ACHN (cell line): Measurements from ENCODE around the gene ASCC2.
A peak's percentile ranks its signal among the peaks of the same experiment; 100 is the strongest.
"Not testable (repeated sequence)": the region's sequence is repeated elsewhere in the genome, so short reads cannot be mapped to it uniquely, and the experiment has no call there.

Experiments used
- DNase-seq: peaks from one replicate; pipeline ENCODE4 v3.0.0-alpha.2; 2015
- in situ Hi-C: cut with HindIII; loops from 2 replicates; pipeline ENCODE4 v1.10.0; 2017; ENCODE audit warnings: low sequenced_read_pairs, low pct_ligation_motif_present, low pct_unique_long_range_greater_than_20kb

ASCC2 gene

GRCh38 chr22:29769723-29770321, 68.3 kb downstream of the ASCC2 start:
- no peak for DNase-seq
- in situ Hi-C loops, result no loop called here

DNA sequence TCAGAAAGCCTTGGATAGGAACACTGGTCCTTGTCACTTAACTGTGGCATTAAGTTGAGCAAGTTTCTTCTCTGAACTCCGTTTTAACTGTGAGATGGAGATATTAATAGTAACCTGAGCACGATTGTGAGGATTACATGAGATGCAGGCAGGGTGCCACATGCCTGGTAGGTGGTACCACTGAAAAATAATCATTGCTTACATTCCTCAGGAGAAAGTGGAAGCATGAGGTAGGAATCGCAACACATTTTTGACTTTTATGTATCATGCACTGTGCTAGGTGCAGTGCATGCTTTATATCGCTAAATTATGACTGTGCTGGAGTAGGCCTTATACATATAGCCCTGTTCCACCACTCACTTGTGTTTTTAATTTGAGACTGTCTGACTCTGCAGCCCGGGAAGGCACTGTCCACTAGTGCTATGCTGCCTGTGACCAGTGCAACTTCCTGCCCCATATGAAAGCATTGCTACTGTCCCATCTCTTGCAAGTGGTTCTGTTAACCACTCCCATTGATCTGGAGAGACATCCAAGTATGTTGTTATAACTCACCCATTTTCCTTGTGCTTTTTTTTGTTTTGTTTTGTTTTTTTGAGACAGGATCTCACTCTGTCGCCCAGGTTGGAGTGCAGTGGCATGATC, 69.9 kb downstream of the ASCC2 start:
- no peak for DNase-seq
- in situ Hi-C loops, result no loop called here

- in situ Hi-C loops, result no loop called here
Measured at GRCh38 chr22:29767171-29768051, 70.7 kb downstream of the ASCC2 start, which contains the start of gene UQCR10. UQCR10 (plus strand) TSS chr22:29767369; CDS start chr22:29767399, 30 bp downstream.

GRCh38 chr22:29766632-29767170, 71.4 kb downstream of the ASCC2 start, which contains the start of gene ZMAT5:
ZMAT5 (minus strand) TSS chr22:29767007; CDS start chr22:29748544, 18,463 bp downstream.
- in situ Hi-C loops, result no loop called here
- DNase-seq, result peak; percentile 97

More at GRCh38 chr22:29767171-29768051, 70.7 kb downstream of the ASCC2 start, which contains the start of gene UQCR10:
- peak; percentile 85 for DNase-seq

- in situ Hi-C loops, result no loop called here
- no peak for DNase-seq
Measured at GRCh38 chr22:29765905-29766631, 72.0 kb downstream of the ASCC2 start.

DNA sequence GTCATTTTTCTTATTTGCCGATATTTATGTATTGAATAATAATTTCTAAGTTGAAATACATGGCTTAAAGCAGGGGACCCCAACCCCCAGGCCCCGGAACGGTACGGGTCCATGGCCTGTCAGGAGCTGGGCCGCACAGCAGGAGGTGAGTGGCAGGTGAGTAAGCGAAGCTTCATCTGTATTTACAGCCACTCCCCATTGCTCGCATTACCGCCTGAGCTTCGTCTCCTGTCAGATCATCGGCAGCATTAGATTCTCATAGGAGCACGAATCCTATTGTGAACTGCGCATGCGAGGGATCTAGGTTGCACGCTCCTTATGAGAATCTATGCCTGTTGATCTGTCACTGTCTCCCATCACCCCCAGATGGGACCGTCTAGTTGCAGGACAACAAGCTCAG, 75.8 kb downstream of the ASCC2 start:
- in situ Hi-C loops, result no loop called here
- no peak for DNase-seq

DNA sequence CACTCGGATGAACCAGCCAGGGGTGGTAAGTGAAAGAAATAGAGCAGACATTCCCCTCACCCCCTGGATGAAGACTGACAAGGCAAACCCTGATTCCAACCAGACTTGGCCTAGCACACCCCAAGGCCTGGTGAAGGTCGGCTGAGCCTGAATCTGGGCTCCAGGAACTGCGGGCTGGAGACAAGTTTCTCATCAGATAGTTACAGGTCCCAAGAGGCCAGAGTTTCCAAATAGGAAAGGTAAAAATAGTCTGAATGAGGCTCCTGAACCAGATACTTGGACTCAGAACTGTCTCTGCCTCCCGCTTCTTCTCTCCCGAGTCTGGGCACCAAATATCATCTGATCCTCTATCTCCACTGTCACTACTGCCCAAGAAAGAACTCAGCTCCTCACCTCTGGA, 79.1 kb downstream of the ASCC2 start:
- in situ Hi-C loops, result no loop called here
- DNase-seq, result no peak

DNA sequence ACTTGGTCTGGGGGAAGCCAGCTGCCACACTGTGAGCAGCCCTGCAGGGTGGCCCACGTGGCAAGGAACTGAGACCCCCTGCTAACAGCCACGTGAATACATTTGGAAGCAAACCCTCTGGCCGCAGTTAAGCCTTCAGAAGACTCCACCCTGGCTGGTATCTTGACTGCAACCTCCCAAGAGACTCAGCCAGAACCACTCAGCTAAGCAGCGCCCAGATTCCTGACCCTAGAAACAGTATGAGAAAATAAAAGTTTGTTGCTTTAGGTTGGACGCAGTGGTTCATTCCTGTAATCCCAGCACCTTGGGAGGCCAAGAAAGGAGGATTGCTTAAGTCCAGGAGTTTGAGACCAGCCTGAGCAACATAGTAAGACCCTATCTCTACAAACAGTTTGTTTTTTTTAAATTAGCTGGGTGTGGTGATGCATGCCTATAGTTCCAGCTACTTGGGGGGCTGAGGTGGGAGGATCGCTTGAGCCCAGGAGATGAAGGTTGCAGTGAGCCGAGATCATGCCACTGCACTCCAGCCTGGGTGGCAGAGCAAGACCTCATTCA, 79.9 kb downstream of the ASCC2 start:
- no peak for DNase-seq
- in situ Hi-C loops, result no loop called here

- in situ Hi-C loops, result no loop called here
- no peak for DNase-seq
Measured at GRCh38 chr22:29757096-29757495, 81.0 kb downstream of the ASCC2 start.

- DNase-seq, result no peak
- in situ Hi-C loops, result no loop called here
Measured at GRCh38 chr22:29756341-29756740, 81.7 kb downstream of the ASCC2 start.

- no peak for DNase-seq
- in situ Hi-C loops, result no loop called here
Measured at GRCh38 chr22:29755889-29756288, 82.2 kb downstream of the ASCC2 start.

GRCh38 chr22:29754658-29755395, 83.2 kb downstream of the ASCC2 start:
- in situ Hi-C loops, DNase-seq: not testable (repeated sequence)

- no peak for DNase-seq
- in situ Hi-C loops, result no loop called here
Measured at GRCh38 chr22:29753808-29754657, 84.0 kb downstream of the ASCC2 start.

GRCh38 chr22:29751669-29752068, 86.4 kb downstream of the ASCC2 start:
- in situ Hi-C loops, result no loop called here
- no peak for DNase-seq

DNA sequence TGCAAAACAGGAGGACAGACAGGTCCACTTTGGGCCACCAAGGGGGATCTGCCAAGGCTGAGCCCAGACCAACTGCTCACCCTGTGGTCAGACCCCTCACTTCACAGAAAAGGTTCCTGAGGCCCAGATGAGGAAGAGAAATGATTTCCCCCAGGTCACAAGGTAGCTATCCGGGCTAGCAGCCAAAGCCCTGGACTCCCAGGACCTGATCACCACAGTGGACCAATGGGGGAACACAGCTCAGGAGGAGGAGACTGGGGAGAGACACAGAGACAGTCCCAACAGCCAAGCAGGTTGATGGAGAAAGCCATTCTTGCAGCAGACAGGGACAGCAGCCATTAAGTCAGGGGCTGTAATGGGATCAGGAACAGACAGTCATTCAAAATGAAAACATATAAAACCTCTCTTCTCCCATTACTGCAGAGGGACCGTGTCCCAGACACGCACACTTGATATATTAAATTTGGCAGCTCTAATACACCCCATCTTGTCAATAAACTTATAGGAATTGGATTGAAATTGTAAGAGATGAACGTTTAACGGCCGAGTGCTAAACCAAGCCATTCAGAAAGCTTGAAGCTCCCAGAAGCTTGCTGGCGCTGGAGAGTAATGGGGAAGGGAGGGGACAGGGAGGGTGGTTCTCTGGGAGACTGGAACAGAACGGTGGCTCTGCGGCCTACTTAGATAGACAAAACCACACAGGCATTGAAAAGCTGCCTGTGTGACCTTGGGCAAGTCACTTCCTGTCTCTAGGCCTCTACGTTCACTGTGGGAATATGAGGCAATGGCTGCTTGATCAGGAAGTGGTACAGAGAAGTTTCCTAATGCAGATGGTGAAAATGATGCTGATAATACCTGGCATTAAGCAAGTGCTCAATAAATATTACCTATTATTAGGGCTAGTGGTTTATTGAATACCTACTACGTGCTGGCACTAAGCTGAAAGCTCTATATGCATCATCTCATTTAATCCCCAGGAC, 87.2 kb downstream of the ASCC2 start:
- no peak for DNase-seq
- in situ Hi-C loops, result no loop called here

GRCh38 chr22:29750029-29750428, 88.0 kb downstream of the ASCC2 start:
- in situ Hi-C loops, result no loop called here
- DNase-seq, result no peak
